Measurements from ENCODE around the gene SLC25A45. TPM values are rescaled to one million over a fixed set of nuclear protein-coding genes. Genes with fewer than 3 reads are reported as not detected.

The SLC25A45 gene
- total RNA-seq, 4 donors from 2014 or later: 4.6 to 11.3 (median 5.9) TPM

DNA sequence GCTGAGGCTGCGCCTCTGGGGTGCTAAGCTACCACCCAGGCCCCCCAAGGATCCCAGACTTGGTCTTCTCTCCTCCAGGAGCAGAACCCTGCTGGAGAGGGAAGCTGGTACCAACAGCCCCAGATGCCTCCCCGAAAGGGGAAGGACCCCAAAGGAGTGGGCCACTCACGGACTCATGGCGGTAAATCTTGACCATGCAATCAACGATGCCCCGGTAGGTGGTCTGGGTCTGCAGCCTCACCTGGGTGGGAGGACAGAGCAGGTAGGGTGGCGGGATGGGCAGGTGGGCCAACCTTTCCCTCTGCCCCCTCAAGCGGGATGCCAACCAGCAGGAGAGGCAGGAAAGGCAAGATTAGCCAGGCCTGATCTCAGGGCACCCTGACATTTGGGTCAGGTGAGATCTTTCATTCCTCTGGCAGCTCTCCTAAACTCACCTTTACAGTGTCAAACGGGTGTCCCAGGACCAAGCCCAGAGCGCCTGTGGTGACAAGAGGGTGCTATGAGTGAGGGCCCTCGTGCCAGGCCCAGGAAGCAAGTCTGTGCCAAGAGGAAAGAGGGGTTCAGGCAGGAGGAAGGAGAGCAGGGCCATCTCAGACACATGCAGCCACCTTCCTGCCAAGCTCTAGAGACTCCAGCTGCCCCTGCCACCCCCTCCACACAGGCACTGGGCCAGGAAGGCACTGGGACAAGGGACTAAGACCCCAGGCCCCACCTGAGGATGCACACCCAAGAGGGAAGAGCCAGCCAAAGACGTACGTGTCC is 2.6 kb downstream of the SLC25A45 start:
- Histone ChIP-seq H3K27ac (replicated peaks in 1 of 4) (no peak overlapping the region), H3K4me1 (peaks cover 38 to 43% (median 42%) of the 10 kb centered on the region in 4 donors), H3K36me3 (peaks cover 0 to 7% (median 2%) of the 10 kb centered on the region in 4 donors), H3K9me3 (no peaks in the 10 kb centered on the region), H3K27me3 (no peaks in the 10 kb centered on the region), H3K4me3 (no peak overlapping the region)
- WGBS: 83% methylated on average over 1 of the region's 13 CpGs
- TF ChIP-seq EP300 (IDR thresholded peaks at IDR 0.05): no peak
- TF ChIP-seq POLR2A (IDR thresholded peaks at IDR 0.05; ENCODE audit: low read depth): no peak
- no peak for TF ChIP-seq POLR2AphosphoS5 (IDR thresholded peaks at IDR 0.05)
- TF ChIP-seq, protein P1, sequence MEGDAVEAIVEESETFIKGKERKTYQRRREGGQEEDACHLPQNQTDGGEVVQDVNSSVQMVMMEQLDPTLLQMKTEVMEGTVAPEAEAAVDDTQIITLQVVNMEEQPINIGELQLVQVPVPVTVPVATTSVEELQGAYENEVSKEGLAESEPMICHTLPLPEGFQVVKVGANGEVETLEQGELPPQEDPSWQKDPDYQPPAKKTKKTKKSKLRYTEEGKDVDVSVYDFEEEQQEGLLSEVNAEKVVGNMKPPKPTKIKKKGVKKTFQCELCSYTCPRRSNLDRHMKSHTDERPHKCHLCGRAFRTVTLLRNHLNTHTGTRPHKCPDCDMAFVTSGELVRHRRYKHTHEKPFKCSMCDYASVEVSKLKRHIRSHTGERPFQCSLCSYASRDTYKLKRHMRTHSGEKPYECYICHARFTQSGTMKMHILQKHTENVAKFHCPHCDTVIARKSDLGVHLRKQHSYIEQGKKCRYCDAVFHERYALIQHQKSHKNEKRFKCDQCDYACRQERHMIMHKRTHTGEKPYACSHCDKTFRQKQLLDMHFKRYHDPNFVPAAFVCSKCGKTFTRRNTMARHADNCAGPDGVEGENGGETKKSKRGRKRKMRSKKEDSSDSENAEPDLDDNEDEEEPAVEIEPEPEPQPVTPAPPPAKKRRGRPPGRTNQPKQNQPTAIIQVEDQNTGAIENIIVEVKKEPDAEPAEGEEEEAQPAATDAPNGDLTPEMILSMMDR (IDR thresholded peaks at IDR 0.05): no peak
- intact Hi-C loops (cut with DNase I): loop anchor here (5.0 kb wide), 2 partner anchors 37 to 132 kb away; no protein-coding TSS in a partner anchor
- no peak for DNase-seq (ENCODE audit: extremely low spot score)

DNA sequence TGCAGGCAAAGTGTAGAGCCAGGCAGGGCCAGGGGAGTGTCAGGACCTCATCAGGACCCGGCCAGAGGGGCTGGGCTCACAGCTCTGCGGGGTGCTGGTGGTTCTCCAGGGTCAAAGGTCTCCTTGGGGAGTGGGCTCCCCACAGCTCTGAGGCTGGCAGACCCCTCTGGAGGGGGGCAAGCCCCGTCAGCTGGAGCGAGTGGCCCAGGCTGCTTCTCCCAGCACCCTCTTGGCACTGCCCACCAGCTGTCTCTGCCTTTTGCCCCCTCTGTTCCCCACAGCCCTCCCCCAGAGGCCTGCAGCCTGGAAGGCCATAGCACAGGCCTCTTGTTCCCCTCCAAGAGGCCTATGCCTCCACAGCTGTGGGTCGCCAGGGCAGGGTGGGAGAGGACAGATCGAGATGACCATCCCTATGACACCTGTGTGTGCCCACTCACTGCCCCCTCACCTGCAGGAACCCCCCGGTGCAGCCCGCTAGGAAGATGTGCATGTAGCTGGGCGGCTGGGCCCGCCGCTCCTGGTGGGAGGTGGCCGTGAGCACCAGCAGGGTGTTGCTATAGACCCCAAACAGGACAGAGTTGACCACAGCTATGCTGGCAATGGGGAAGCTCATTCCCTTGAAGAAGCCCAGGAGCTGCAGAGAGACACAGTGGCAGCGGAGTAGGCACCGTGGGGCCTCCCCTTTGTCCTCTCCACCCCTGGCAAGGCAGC is 3.4 kb downstream of the SLC25A45 start:
- TF ChIP-seq POLR2A (IDR thresholded peaks at IDR 0.05; ENCODE audit: low read depth) (no peak), EP300 (IDR thresholded peaks at IDR 0.05) (no peak), POLR2AphosphoS5 (IDR thresholded peaks at IDR 0.05) (no peak)
- TF ChIP-seq, protein P1 (IDR thresholded peaks at IDR 0.05): no peak
- H3K4me1 ChIP-seq: peaks cover 30 to 35% (median 34%) of the 10 kb centered on the region in 4 donors
- H3K27me3 ChIP-seq: no peaks in the 10 kb centered on the region
- H3K27ac ChIP-seq (replicated peaks in 1 of 4): no peak overlapping the region
- no peaks in the 10 kb centered on the region for H3K9me3 ChIP-seq
- H3K4me3 ChIP-seq: no peak overlapping the region
- H3K36me3 ChIP-seq: peaks cover 0 to 7% (median 2%) of the 10 kb centered on the region in 4 donors
- intact Hi-C loops (cut with DNase I): no loop called here
- WGBS: 96% methylated on average over 4 of the region's 14 CpGs
- DNase-seq (ENCODE audit: extremely low spot score): no peak

DNA sequence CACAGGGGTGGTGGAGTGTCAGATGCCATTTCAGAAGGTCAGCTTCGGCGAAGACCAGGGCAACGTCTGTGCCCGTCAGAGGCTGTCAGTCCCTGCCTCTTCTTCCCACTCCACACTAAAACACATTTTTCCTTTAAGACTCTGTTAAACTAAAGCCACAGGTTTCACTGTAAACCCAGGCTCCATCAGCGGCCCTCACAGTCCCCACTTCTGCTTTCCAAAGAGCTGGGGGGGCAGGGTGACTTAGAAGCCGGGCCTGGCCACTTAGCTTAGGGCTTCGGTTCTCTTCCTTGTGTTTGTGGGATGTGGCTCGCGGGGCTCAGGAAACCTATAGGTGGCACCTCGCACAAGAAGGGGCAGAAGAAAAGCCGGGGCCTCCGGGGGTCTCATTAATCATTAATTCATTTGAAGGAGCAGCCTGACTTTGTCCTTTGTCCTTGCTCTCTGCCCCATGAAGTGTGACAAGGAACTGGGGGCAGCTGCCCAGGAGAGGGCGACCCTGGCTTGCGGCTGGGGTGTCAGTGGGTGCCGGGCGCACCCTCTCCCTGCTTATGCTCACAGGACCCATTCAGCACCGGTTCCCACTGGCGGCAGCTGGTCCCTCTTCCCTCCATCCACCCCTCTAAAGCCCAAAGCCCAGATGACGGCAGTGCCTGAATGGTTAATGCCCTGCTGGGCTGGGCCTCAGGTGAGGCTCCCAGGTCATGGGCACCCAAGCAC is 4.1 kb downstream of the SLC25A45 start:
- Histone ChIP-seq H3K27ac (replicated peaks in 1 of 4) (no peak overlapping the region), H3K4me3 (no peak overlapping the region), H3K36me3 (peaks cover 0 to 7% (median 2%) of the 10 kb centered on the region in 4 donors), H3K27me3 (no peaks in the 10 kb centered on the region), H3K4me1 (peaks cover 23 to 28% (median 27%) of the 10 kb centered on the region in 4 donors), H3K9me3 (no peaks in the 10 kb centered on the region)
- no peak for DNase-seq (ENCODE audit: extremely low spot score)
- WGBS: 85% methylated on average over 19 of the region's 19 CpGs
- no peak for TF ChIP-seq POLR2A (IDR thresholded peaks at IDR 0.05; ENCODE audit: low read depth)
- no peak for TF ChIP-seq POLR2AphosphoS5 (IDR thresholded peaks at IDR 0.05)
- no peak for TF ChIP-seq EP300 (IDR thresholded peaks at IDR 0.05)
- TF ChIP-seq, protein P1 (IDR thresholded peaks at IDR 0.05): no peak
- intact Hi-C loops (cut with DNase I): no loop called here

DNA sequence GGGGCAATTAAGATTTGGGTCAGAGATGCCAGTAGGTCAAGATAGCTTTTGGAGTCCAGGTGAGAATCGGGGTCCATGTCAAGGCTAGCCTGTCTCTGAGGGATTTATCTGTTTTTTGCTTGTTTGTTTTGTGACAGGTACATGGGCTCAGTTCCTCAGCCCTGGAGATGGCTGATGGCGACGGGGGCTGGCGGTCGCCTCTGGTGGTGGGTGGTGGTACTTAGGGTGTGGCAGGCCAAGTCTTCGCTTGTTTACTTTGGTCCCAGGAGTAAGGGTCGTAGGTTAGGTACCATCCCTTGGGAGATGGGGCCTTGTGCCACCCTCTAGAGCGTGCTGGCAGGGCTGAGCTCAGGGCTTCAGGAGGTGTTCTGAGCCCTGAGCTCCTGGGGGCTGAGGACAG is 4.7 kb downstream of the SLC25A45 start:
- no peak for TF ChIP-seq EP300 (IDR thresholded peaks at IDR 0.05)
- TF ChIP-seq, protein P1 (IDR thresholded peaks at IDR 0.05): no peak
- TF ChIP-seq POLR2AphosphoS5 (IDR thresholded peaks at IDR 0.05): no peak
- TF ChIP-seq POLR2A (IDR thresholded peaks at IDR 0.05; ENCODE audit: low read depth): no peak
- H3K4me3 ChIP-seq: no peak overlapping the region
- H3K36me3 ChIP-seq: peaks cover 0 to 7% (median 2%) of the 10 kb centered on the region in 4 donors
- no peaks in the 10 kb centered on the region for H3K9me3 ChIP-seq
- H3K4me1 ChIP-seq: peaks cover 17 to 22% (median 21%) of the 10 kb centered on the region in 4 donors
- DNase-seq (ENCODE audit: extremely low spot score): no peak
- no peak overlapping the region for H3K27ac ChIP-seq (replicated peaks in 1 of 4)
- intact Hi-C loops (cut with DNase I): no loop called here
- WGBS: 83% methylated on average over 8 of the region's 8 CpGs
- no peaks in the 10 kb centered on the region for H3K27me3 ChIP-seq
